B cell (primary cell): Measurements from ENCODE around the gene FHIT.

Experiments
- CTCF ChIP-seq: fragments of 200-600 bp; IDR thresholded peaks from one replicate; pipeline ENCODE4 v1.8.0; 2022; ENCODE audit warnings: antibody characterized with exemption, mild to moderate bottlenecking
- EZH2 ChIP-seq: IDR thresholded peaks from 2 replicates; pipeline ENCODE4 v1.6.1; 2012; ENCODE audit warnings: borderline replicate concordance, low read depth, mild to moderate bottlenecking, moderate library complexity, low read length; ENCODE audit not compliant: insufficient read depth, poor library complexity, severe bottlenecking

GRCh38 chr3:60598671-60599070 is 652.6 kb downstream of the FHIT start:
- no peak for TF ChIP-seq CTCF
- no peak for TF ChIP-seq EZH2
